Cardiac muscle cell (in vitro differentiated cells and primary cell): ENCODE measurements around the gene LAMA4. TPM values are rescaled to one million over a fixed set of nuclear protein-coding genes. Genes with fewer than 3 reads are reported as not detected.
A peak's percentile ranks its signal among the peaks of the same experiment; 100 is the strongest.

ENCODE experiments used
- DNase-seq, 2 donors: peaks; one replicate each; pipeline versions ENCODE4 v3.0.0 to v3.0.0-alpha.2; 2010 to 2017; ENCODE audit warnings: low read depth in 1 of 2, low spot score in 1 of 2
- H3K27ac ChIP-seq: fragments of 200-600 bp; sonication (generic); 2 replicates; pipeline ENCODE4 v1.5.1; 2016
- H3K27me3 ChIP-seq: fragments of 200-600 bp; sonication (generic); 2 replicates; pipeline ENCODE4 v1.6.0; 2016; ENCODE audit warnings: control low read depth
- H3K36me3 ChIP-seq: fragments of 200-600 bp; sonication (generic); 2 replicates; pipeline ENCODE4 v1.5.1; 2016; ENCODE audit warnings: control low read depth
- H3K4me1 ChIP-seq: fragments of 200-600 bp; sonication (generic); 2 replicates; pipeline ENCODE4 v1.8.1; 2017; ENCODE audit warnings: low read depth, mild to moderate bottlenecking, mixed run types
- H3K4me3 ChIP-seq: fragments of 200-600 bp; sonication (generic); 2 replicates; pipeline ENCODE4 v1.5.1; 2016; ENCODE audit warnings: mild to moderate bottlenecking
- H3K9me3 ChIP-seq: fragments of 200-600 bp; sonication (generic); 2 replicates; pipeline ENCODE4 v1.5.1; 2017; ENCODE audit warnings: low read depth, mild to moderate bottlenecking, control low read depth
- CTCF ChIP-seq: IDR thresholded peaks from 2 replicates; pipeline ENCODE4 v1.5.1; 2012; ENCODE audit warnings: low read depth, mild to moderate bottlenecking, low read length
- polyA plus RNA-seq: library from polyadenylated mRNA; unstranded; fragments of >200 nt; fragmentation: Nextera tagmentation; extraction: Ambion mirVana; gene quantifications from 2 replicates; pipeline ENCODE4 v1.2.1, GENCODE V29; 2016
- total RNA-seq: library from RNA; depleted of rRNA; stranded (reverse); fragments of >200 nt; gene quantifications from 2 replicates; pipeline ENCODE4 v1.2.3, GENCODE V29; 2016

The LAMA4 gene
- total and polyA plus RNA-seq, 2 experiments from 2014 or later = 162 to 304 TPM

GRCh38 chr6:112197636-112198035 is 56.7 kb downstream of the LAMA4 start:
- H3K36me3 ChIP-seq = peaks cover 4% of the 10 kb centered on the region
- H3K4me3 ChIP-seq = no peak overlapping the region
- H3K4me1 ChIP-seq = peaks cover 22% of the 10 kb centered on the region
- peak overlapping the region; percentile 77 for H3K27ac ChIP-seq
- TF ChIP-seq CTCF = no peak
- no peaks in the 10 kb centered on the region for H3K27me3 ChIP-seq
- no peaks in the 10 kb centered on the region for H3K9me3 ChIP-seq
- peak in 1 of 2 donors; percentile 37 for DNase-seq

- TF ChIP-seq CTCF = no peak
- Histone ChIP-seq H3K27me3 (no peaks in the 10 kb centered on the region), H3K27ac (no peak overlapping the region), H3K4me1 (peaks cover 22% of the 10 kb centered on the region), H3K4me3 (no peak overlapping the region), H3K9me3 (no peaks in the 10 kb centered on the region), H3K36me3 (peaks cover 6% of the 10 kb centered on the region)
- DNase-seq = no peak
Measured at GRCh38 chr6:112196306-112196705, 58.1 kb downstream of the LAMA4 start.

- no peak for TF ChIP-seq CTCF
- H3K36me3 ChIP-seq = peaks cover 7% of the 10 kb centered on the region
- no peak overlapping the region for H3K27ac ChIP-seq
- H3K4me3 ChIP-seq = no peak overlapping the region
- no peak for DNase-seq
- peaks cover 24% of the 10 kb centered on the region for H3K4me1 ChIP-seq
- no peaks in the 10 kb centered on the region for H3K9me3 ChIP-seq
- no peaks in the 10 kb centered on the region for H3K27me3 ChIP-seq
Measured at GRCh38 chr6:112195166-112195565, 59.2 kb downstream of the LAMA4 start.

- Histone ChIP-seq H3K27ac (no peak overlapping the region), H3K36me3 (peaks cover 13% of the 10 kb centered on the region), H3K27me3 (no peaks in the 10 kb centered on the region), H3K9me3 (no peaks in the 10 kb centered on the region), H3K4me3 (no peak overlapping the region), H3K4me1 (peaks cover 30% of the 10 kb centered on the region)
- no peak for TF ChIP-seq CTCF
- no peak for DNase-seq
Measured at GRCh38 chr6:112194511-112194910, 59.9 kb downstream of the LAMA4 start.

GRCh38 chr6:112193535-112194051 is 60.8 kb downstream of the LAMA4 start:
- no peak for DNase-seq
- H3K4me3 ChIP-seq = no peak overlapping the region
- no peak overlapping the region for H3K27ac ChIP-seq
- H3K4me1 ChIP-seq = peaks cover 23% of the 10 kb centered on the region
- no peaks in the 10 kb centered on the region for H3K9me3 ChIP-seq
- no peak for TF ChIP-seq CTCF
- H3K27me3 ChIP-seq = no peaks in the 10 kb centered on the region
- H3K36me3 ChIP-seq = peaks cover 18% of the 10 kb centered on the region

- H3K4me1 ChIP-seq = peaks cover 18% of the 10 kb centered on the region
- no peak overlapping the region for H3K4me3 ChIP-seq
- no peaks in the 10 kb centered on the region for H3K9me3 ChIP-seq
- no peak for DNase-seq
- H3K36me3 ChIP-seq = peaks cover 23% of the 10 kb centered on the region
- H3K27ac ChIP-seq = no peak overlapping the region
- H3K27me3 ChIP-seq = no peaks in the 10 kb centered on the region
- no peak for TF ChIP-seq CTCF
Measured at GRCh38 chr6:112193117-112193516, 61.2 kb downstream of the LAMA4 start.
